A673 (cell line): ENCODE results near the gene C11orf52.

Experiments
- EZH2 ChIP-seq: fragments of 200-600 bp; sonication (generic); IDR thresholded peaks from 2 replicates; pipeline ENCODE4 v1.6.1; 2017; ENCODE audit warnings: borderline replicate concordance, low read depth, mild to moderate bottlenecking, mixed read lengths, antibody characterized with exemption, low read length; ENCODE audit not compliant: poor library complexity, severe bottlenecking
- TF ChIP-seq, protein P1 (sequence below): fragments of 300-800, 200-600 bp; sonication (generic); conservative IDR thresholded peaks from 2 replicates; pipeline ENCODE4 v1.5.1; 2017; ENCODE audit warnings: low read depth, mild to moderate bottlenecking, antibody characterized with exemption, low read length, moderate library complexity, mixed read lengths

DNA sequence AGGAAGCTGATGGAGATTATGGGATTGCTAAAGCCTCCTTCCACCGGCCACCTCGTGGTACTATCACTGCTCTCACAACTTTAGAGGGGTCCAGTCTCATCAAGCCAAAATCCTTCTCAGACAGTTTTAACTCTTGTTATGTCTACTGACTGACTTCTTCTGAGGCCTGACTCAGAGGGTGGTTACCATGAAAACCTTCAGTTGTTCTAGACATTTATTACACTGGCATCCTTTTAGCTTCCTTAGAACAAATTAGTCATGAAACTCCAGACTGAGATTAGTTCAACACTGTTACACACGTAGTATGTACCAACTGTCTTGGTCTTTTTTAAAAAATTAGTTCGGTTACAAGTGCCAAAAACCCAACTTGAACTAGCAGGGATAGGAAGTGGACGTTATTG, 25.9 kb downstream of the C11orf52 start:
- TF ChIP-seq, protein P1, sequence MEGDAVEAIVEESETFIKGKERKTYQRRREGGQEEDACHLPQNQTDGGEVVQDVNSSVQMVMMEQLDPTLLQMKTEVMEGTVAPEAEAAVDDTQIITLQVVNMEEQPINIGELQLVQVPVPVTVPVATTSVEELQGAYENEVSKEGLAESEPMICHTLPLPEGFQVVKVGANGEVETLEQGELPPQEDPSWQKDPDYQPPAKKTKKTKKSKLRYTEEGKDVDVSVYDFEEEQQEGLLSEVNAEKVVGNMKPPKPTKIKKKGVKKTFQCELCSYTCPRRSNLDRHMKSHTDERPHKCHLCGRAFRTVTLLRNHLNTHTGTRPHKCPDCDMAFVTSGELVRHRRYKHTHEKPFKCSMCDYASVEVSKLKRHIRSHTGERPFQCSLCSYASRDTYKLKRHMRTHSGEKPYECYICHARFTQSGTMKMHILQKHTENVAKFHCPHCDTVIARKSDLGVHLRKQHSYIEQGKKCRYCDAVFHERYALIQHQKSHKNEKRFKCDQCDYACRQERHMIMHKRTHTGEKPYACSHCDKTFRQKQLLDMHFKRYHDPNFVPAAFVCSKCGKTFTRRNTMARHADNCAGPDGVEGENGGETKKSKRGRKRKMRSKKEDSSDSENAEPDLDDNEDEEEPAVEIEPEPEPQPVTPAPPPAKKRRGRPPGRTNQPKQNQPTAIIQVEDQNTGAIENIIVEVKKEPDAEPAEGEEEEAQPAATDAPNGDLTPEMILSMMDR: no peak
- no peak for TF ChIP-seq EZH2
